Measurements from ENCODE around the gene COMMD2. TPM values are rescaled to one million over a fixed set of nuclear protein-coding genes. Genes with fewer than 3 reads are reported as not detected.
A peak's percentile ranks its signal among the peaks of the same experiment; 100 is the strongest.

Gene COMMD2
- total and polyA plus RNA-seq, 2 donors (not counting 1 experiment from before 2014, with no cell fraction given), result 28.6 to 50.7 TPM

DNA sequence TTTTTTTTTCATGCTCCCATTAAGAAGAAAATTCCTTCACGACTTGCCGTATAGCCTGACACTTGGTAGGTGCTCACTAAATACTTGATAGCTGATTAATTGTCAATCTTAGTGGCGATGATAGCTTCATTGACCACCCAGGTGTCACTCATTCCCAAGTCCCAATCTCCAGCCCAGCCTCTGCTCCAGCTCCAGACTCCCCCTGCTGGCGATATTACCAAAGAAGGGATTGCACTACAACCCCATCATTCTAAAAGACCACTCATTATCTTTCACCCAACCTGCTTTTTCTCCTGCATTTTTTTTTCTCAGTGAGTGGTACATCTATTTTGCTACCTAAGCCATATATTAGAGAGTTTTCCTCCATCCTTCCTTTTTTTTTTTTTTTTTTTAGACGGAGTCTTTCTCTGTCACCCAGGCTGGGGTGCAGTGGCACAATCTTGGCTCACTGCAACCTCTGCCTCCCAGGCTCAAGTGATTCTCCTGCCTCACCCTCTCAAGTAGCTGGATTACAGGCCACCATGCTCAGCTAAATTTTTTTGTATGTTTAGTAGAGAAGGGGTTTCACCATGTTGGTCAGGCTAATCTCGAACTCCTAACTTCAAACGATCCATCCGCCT lies 19.5 kb upstream of the COMMD2 start:
- no peak overlapping the region for H3K4me2 ChIP-seq (ENCODE audit: extremely low read depth, insufficient read depth, low read length)
- no peaks in the 10 kb centered on the region for H3K9me3 ChIP-seq (ENCODE audit: control insufficient read depth, insufficient read depth, low read depth, low read length)
- no peaks in the 10 kb centered on the region for H3K4me1 ChIP-seq (ENCODE audit: control insufficient read depth, extremely low read depth, insufficient read depth, low read length)
- no peak for TF ChIP-seq EZH2 (IDR thresholded peaks at IDR 0.05; ENCODE audit: low read length, missing control alignments)
- TF ChIP-seq, protein P1, sequence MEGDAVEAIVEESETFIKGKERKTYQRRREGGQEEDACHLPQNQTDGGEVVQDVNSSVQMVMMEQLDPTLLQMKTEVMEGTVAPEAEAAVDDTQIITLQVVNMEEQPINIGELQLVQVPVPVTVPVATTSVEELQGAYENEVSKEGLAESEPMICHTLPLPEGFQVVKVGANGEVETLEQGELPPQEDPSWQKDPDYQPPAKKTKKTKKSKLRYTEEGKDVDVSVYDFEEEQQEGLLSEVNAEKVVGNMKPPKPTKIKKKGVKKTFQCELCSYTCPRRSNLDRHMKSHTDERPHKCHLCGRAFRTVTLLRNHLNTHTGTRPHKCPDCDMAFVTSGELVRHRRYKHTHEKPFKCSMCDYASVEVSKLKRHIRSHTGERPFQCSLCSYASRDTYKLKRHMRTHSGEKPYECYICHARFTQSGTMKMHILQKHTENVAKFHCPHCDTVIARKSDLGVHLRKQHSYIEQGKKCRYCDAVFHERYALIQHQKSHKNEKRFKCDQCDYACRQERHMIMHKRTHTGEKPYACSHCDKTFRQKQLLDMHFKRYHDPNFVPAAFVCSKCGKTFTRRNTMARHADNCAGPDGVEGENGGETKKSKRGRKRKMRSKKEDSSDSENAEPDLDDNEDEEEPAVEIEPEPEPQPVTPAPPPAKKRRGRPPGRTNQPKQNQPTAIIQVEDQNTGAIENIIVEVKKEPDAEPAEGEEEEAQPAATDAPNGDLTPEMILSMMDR (conservative IDR thresholded peaks at IDR 0.05 in 1 of 2, IDR thresholded peaks at IDR 0.05 in 1 of 2; ENCODE audit: low read depth in 1 of 2, low read length in 2 of 2), result peak; percentile 85 to 89
- peak; percentile 25 to 47 for DNase-seq (ENCODE audit: low read depth in 2 of 2)
- H3K9ac ChIP-seq (ENCODE audit: insufficient read depth, low read length), result no peak overlapping the region
- H3K4me3 ChIP-seq (replicated peaks in 1 of 4; ENCODE audit: control extremely low read depth in 1 of 4, insufficient read depth in 1 of 4, low read depth in 3 of 4, low read length in 4 of 4), result no peak overlapping the region
- H3K36me3 ChIP-seq (ENCODE audit: control insufficient read depth, insufficient read depth, low read length), result no peaks in the 10 kb centered on the region
- no peak overlapping the region for H2AFZ ChIP-seq (ENCODE audit: low read length)
- no peak overlapping the region for H3K27ac ChIP-seq (ENCODE audit: insufficient read depth, low read length)
- peaks cover 3% of the 10 kb centered on the region for H3K27me3 ChIP-seq (ENCODE audit: control insufficient read depth, insufficient read depth, low read length)
- H3K79me2 ChIP-seq (ENCODE audit: control insufficient read depth, insufficient read depth, low read length), result no peaks in the 10 kb centered on the region
- no peaks in the 10 kb centered on the region for H4K20me1 ChIP-seq (ENCODE audit: control insufficient read depth, extremely low read depth, insufficient read depth, low read length)

DNA sequence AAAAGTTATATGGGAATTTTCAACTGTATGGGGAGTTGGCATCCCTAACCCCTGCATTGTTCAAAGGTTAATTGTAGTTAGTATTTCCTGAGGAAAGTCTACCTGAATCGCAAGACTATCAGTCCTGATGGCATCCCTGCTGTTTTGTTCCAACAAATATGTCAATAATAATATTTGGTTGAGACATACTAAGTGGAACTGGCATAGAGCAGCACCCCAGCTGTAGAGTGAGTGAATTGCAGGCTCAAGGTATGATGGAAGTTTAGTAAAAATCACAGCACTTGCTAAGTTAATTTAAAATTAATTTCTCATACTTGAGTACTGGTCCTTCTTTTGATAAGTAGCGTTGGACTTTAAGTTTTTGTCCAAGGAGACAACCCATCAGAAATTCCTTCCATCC lies 18.0 kb upstream of the COMMD2 start:
- no peaks in the 10 kb centered on the region for H3K36me3 ChIP-seq (ENCODE audit: control insufficient read depth, insufficient read depth, low read length)
- no peak for DNase-seq (ENCODE audit: low read depth in 2 of 2)
- no peaks in the 10 kb centered on the region for H3K9me3 ChIP-seq (ENCODE audit: control insufficient read depth, insufficient read depth, low read depth, low read length)
- no peak overlapping the region for H3K4me2 ChIP-seq (ENCODE audit: extremely low read depth, insufficient read depth, low read length)
- H3K27ac ChIP-seq (ENCODE audit: insufficient read depth, low read length), result no peak overlapping the region
- H3K4me3 ChIP-seq (replicated peaks in 1 of 4; ENCODE audit: control extremely low read depth in 1 of 4, insufficient read depth in 1 of 4, low read depth in 3 of 4, low read length in 4 of 4), result no peak overlapping the region
- no peaks in the 10 kb centered on the region for H4K20me1 ChIP-seq (ENCODE audit: control insufficient read depth, extremely low read depth, insufficient read depth, low read length)
- no peak overlapping the region for H2AFZ ChIP-seq (ENCODE audit: low read length)
- no peak for TF ChIP-seq EZH2 (IDR thresholded peaks at IDR 0.05; ENCODE audit: low read length, missing control alignments)
- TF ChIP-seq, protein P1 (conservative IDR thresholded peaks at IDR 0.05 in 1 of 2, IDR thresholded peaks at IDR 0.05 in 1 of 2; ENCODE audit: low read depth in 1 of 2, low read length in 2 of 2), result peak in 1 of 2 donors; percentile 24
- peaks cover 3% of the 10 kb centered on the region for H3K27me3 ChIP-seq (ENCODE audit: control insufficient read depth, insufficient read depth, low read length)
- H3K79me2 ChIP-seq (ENCODE audit: control insufficient read depth, insufficient read depth, low read length), result no peaks in the 10 kb centered on the region
- no peaks in the 10 kb centered on the region for H3K4me1 ChIP-seq (ENCODE audit: control insufficient read depth, extremely low read depth, insufficient read depth, low read length)
- H3K9ac ChIP-seq (ENCODE audit: insufficient read depth, low read length), result no peak overlapping the region

DNA sequence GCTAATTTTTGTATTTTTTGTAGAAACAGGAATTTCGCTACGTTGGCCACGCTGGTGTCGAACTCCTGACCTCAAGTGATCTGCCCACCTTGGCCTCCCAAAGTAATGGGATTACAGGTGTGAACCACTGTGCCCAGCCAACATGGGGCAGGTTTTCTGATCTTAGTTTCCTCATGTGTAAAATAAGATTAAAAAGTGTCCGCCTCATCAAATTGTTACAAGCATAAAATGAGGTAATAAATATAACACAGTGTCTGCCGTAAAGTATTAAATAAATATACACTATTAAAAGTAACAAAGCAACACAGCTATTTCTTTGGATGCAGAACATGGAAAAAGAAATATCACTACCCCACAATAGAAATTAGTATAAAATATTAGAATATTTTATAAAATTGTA lies 16.4 kb upstream of the COMMD2 start:
- no peak for TF ChIP-seq EZH2 (IDR thresholded peaks at IDR 0.05; ENCODE audit: low read length, missing control alignments)
- TF ChIP-seq, protein P1 (conservative IDR thresholded peaks at IDR 0.05 in 1 of 2, IDR thresholded peaks at IDR 0.05 in 1 of 2; ENCODE audit: low read depth in 1 of 2, low read length in 2 of 2), result no peak
- Histone ChIP-seq H3K9me3 (ENCODE audit: control insufficient read depth, insufficient read depth, low read depth, low read length) (no peaks in the 10 kb centered on the region), H3K79me2 (ENCODE audit: control insufficient read depth, insufficient read depth, low read length) (no peaks in the 10 kb centered on the region), H3K27ac (ENCODE audit: insufficient read depth, low read length) (no peak overlapping the region), H2AFZ (ENCODE audit: low read length) (no peak overlapping the region), H3K4me3 (replicated peaks in 1 of 4; ENCODE audit: control extremely low read depth in 1 of 4, insufficient read depth in 1 of 4, low read depth in 3 of 4, low read length in 4 of 4) (no peak overlapping the region), H3K27me3 (ENCODE audit: control insufficient read depth, insufficient read depth, low read length) (peaks cover 9% of the 10 kb centered on the region), H3K4me1 (ENCODE audit: control insufficient read depth, extremely low read depth, insufficient read depth, low read length) (no peaks in the 10 kb centered on the region), H3K9ac (ENCODE audit: insufficient read depth, low read length) (no peak overlapping the region), H3K4me2 (ENCODE audit: extremely low read depth, insufficient read depth, low read length) (no peak overlapping the region), H4K20me1 (ENCODE audit: control insufficient read depth, extremely low read depth, insufficient read depth, low read length) (no peaks in the 10 kb centered on the region), H3K36me3 (ENCODE audit: control insufficient read depth, insufficient read depth, low read length) (no peaks in the 10 kb centered on the region)
- DNase-seq (ENCODE audit: low read depth in 2 of 2), result no peak
